Measurements from ENCODE around the gene PLEKHH2. TPM values are rescaled to one million over a fixed set of nuclear protein-coding genes. Genes with fewer than 3 reads are reported as not detected.

Gene PLEKHH2
- total and polyA plus RNA-seq, 11 donors: 0.10 to 6.5 (median 1.2) TPM

DNA sequence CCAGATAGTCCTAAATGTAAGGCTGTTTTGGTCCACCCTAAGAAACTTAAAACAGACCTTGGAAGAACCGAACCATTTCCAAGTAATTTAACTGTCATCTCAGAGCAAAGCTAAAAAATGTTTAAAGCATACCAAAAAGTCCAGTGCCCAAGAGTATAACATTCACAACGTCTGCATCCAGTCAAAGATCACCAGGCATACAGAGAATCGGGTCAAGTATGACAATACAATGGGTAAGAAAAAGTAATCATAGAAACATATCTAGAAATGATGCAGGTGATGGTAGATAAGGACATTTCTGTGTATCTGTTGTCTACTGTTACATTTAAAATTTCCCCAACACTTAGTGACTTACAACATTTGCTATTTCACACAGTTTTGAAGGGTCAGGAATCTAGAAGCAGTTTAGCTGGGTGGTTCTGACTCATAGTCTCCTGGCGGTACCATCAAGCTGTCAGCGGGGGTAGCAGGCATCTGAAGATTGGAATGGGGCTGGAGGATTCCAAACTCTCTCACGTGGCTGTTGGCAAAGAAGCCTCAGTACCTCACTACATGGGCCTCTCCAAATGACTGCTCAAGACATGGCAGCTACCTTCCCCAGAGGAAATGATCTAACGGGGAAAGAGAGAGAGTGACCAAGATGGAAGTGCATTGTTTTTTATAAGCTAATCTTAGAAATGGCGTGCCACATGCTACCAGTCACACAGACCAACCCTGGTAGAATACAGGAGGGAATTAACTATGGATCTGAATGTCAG, 100.2 kb downstream of the PLEKHH2 start:
- H3K9me3 ChIP-seq: no peaks in the 10 kb centered on the region
- no peak overlapping the region for H3K27ac ChIP-seq
- H3K27me3 ChIP-seq: no peaks in the 10 kb centered on the region
- peaks cover 0 to 32% (median 0%) of the 10 kb centered on the region in 9 donors for H3K36me3 ChIP-seq
- no peak for DNase-seq
- TF ChIP-seq, protein P1, sequence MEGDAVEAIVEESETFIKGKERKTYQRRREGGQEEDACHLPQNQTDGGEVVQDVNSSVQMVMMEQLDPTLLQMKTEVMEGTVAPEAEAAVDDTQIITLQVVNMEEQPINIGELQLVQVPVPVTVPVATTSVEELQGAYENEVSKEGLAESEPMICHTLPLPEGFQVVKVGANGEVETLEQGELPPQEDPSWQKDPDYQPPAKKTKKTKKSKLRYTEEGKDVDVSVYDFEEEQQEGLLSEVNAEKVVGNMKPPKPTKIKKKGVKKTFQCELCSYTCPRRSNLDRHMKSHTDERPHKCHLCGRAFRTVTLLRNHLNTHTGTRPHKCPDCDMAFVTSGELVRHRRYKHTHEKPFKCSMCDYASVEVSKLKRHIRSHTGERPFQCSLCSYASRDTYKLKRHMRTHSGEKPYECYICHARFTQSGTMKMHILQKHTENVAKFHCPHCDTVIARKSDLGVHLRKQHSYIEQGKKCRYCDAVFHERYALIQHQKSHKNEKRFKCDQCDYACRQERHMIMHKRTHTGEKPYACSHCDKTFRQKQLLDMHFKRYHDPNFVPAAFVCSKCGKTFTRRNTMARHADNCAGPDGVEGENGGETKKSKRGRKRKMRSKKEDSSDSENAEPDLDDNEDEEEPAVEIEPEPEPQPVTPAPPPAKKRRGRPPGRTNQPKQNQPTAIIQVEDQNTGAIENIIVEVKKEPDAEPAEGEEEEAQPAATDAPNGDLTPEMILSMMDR (IDR thresholded peaks at IDR 0.05): no peak
- no peak for TF ChIP-seq POLR2A (IDR thresholded peaks at IDR 0.05)
- no peaks in the 10 kb centered on the region for H3K4me1 ChIP-seq
- peak in 3 of 4 donors; percentile 20 to 52 (median 22) for ATAC-seq
- 62 to 70% (median 67%) methylated on average over 8 of the region's 8 CpGs for WGBS, 4 donors
- intact Hi-C loops (cut with DNase I): no loop called here
- H3K4me3 ChIP-seq: no peak overlapping the region

DNA sequence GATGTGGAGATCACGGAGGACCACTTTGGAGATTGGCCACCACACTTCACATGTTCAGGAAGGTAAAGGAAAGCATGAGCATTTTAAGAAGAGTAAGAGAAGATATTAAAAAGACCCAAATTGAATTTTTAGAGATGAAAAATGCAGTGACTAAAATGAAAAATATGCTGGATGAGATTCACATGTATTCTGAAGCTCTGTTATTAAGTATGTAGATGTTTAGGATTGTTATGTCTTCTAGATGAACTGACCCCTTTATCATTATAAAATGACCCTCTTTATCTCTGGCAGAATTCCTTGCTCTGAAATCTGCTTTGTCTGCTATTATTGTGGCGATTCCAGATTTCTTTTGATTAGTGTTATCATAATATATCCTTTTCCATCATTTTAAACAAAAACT, 100.8 kb downstream of the PLEKHH2 start:
- Histone ChIP-seq H3K4me1 (no peaks in the 10 kb centered on the region), H3K9me3 (no peaks in the 10 kb centered on the region), H3K36me3 (peaks cover 0 to 38% (median 0%) of the 10 kb centered on the region in 9 donors), H3K27me3 (no peaks in the 10 kb centered on the region), H3K4me3 (no peak overlapping the region), H3K27ac (no peak overlapping the region)
- WGBS, 4 donors: 71 to 82% (median 75%) methylated on average over 2 of the region's 2 CpGs
- intact Hi-C loops (cut with DNase I): no loop called here
- DNase-seq (no peak), ATAC-seq (no peak)
- TF ChIP-seq, protein P1 (IDR thresholded peaks at IDR 0.05): no peak
- no peak for TF ChIP-seq POLR2A (IDR thresholded peaks at IDR 0.05)

DNA sequence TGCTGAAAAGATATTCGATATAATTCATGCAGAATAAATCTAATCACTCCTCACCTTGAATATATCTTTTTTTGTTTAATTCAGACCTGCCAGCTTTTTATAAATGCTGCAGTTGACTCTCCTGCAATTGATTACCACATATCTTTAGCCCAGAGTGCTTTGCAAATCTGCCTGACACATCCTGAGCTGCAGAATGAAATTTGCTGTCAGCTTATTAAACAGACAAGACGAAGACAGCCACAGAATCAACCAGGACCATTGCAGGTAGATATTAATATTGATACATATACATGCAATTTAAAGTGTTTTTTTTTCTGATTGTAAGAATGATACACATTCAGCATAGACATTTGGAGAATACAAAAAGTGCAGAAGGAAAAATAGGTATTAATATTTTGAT, 101.2 kb downstream of the PLEKHH2 start:
- DNase-seq (no peak), ATAC-seq (no peak)
- H3K9me3 ChIP-seq: no peaks in the 10 kb centered on the region
- peaks cover 0 to 39% (median 0%) of the 10 kb centered on the region in 9 donors for H3K36me3 ChIP-seq
- H3K27me3 ChIP-seq: no peaks in the 10 kb centered on the region
- 87 to 95% (median 90%) methylated on average over 2 of the region's 2 CpGs for WGBS, 4 donors
- intact Hi-C loops (cut with DNase I): no loop called here
- no peaks in the 10 kb centered on the region for H3K4me1 ChIP-seq
- TF ChIP-seq, protein P1 (IDR thresholded peaks at IDR 0.05): no peak
- no peak for TF ChIP-seq POLR2A (IDR thresholded peaks at IDR 0.05)
- H3K4me3 ChIP-seq: no peak overlapping the region
- H3K27ac ChIP-seq: no peak overlapping the region

DNA sequence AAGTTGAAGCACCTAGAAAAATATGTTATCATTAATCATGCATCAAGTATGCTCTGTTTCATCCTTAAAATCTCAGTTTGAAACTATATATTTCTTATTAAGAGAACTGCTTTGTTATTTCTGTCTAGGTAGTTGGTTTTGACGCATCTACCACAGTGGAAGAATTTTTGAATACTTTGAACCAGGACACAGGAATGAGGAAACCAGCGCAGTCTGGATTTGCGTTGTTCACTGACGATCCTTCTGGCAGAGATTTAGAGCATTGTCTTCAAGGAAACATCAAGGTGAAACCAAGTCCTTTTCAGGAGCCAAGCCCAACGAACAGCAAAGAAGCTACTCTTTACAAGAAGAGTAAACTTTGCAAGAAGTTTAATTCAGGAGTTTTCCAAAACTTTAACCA, 106.6 kb downstream of the PLEKHH2 start:
- no peak overlapping the region for H3K4me3 ChIP-seq
- no peak for TF ChIP-seq POLR2A (IDR thresholded peaks at IDR 0.05)
- TF ChIP-seq, protein P1 (IDR thresholded peaks at IDR 0.05): no peak
- H3K4me1 ChIP-seq: peaks cover 0 to 7% (median 0%) of the 10 kb centered on the region in 12 donors
- H3K9me3 ChIP-seq: no peaks in the 10 kb centered on the region
- ATAC-seq (no peak), DNase-seq (no peak)
- intact Hi-C loops (cut with DNase I): no loop called here
- H3K27me3 ChIP-seq: no peaks in the 10 kb centered on the region
- 67 to 75% (median 73%) methylated on average over 5 of the region's 5 CpGs for WGBS, 4 donors
- no peak overlapping the region for H3K27ac ChIP-seq
- peaks cover 0 to 49% (median 0%) of the 10 kb centered on the region in 9 donors for H3K36me3 ChIP-seq
